Panc1 (cell line): ENCODE results near the gene MAP2K6. TPM values are rescaled to one million over a fixed set of nuclear protein-coding genes. Genes with fewer than 3 reads are reported as not detected.

Source experiments
- ATAC-seq: fragments of 200-7000 bp; cut with Tn5 transposase; 2 replicates; pipeline ENCODE4 v1.9.1; 2020; ENCODE audit warnings: mild to moderate bottlenecking, moderate library complexity
- BruUV-seq: library from RNA; stranded (reverse); fragments of 400-500 nt; replicated peaks from 2 replicates; lab custom pipeline; 2021; lab: Mats Ljungman, UMichigan
- CTCF ChIA-PET: fragments of 300-600 bp; sonication (Branson Sonifier 250); formaldehyde crosslinking; loops from one replicate; lab custom pipeline; 2022; ENCODE audit warnings: antibody characterized with exemption; lab: Charles Lee
- POLR2A ChIA-PET: fragments of 300-600 bp; sonication (Branson Sonifier 250); formaldehyde crosslinking; loops from one replicate; lab custom pipeline; 2022; ENCODE audit warnings: antibody characterized with exemption; lab: Charles Lee
- DNase-seq: peaks from one replicate; pipeline ENCODE4 v3.0.0-alpha.2; 2010; ENCODE audit warnings: low read depth, low spot score
- H3K27ac ChIP-seq: 2 replicates; pipeline ENCODE4 v1.5.1; 2011; ENCODE audit warnings: mild to moderate bottlenecking, low read length, inconsistent platforms
- H3K27me3 ChIP-seq: fragments of 200-500 bp; sonication (Bioruptor generic); 2 replicates; pipeline ENCODE4 v1.6.0; 2014; ENCODE audit warnings: low read length, inconsistent platforms; ENCODE audit not compliant: control insufficient read depth, insufficient read depth
- H3K36me3 ChIP-seq: fragments of 200-500 bp; sonication (Bioruptor generic); 2 replicates; pipeline ENCODE4 v1.5.1; 2014; ENCODE audit warnings: inconsistent platforms, mild to moderate bottlenecking, low read length, moderate library complexity; ENCODE audit not compliant: control insufficient read depth, insufficient read depth
- H3K4me1 ChIP-seq: 2 replicates; pipeline ENCODE4 v1.5.1; 2011; ENCODE audit warnings: inconsistent platforms, mild to moderate bottlenecking, low read length, moderate library complexity; ENCODE audit not compliant: control insufficient read depth, insufficient read depth
- H3K4me3 ChIP-seq, 2 experiments: 2 replicates each; pipeline ENCODE4 v1.5.1; 2011 to 2012; ENCODE audit warnings: low read depth in 2 of 2, low read length in 2 of 2, mild to moderate bottlenecking in 2 of 2, inconsistent platforms in 1 of 2, moderate library complexity in 1 of 2
- H3K9me3 ChIP-seq: fragments of 200-500 bp; sonication (Bioruptor generic); 2 replicates; pipeline ENCODE4 v1.5.1; 2014; ENCODE audit warnings: low read depth, mild to moderate bottlenecking, inconsistent platforms, low read length, moderate library complexity; ENCODE audit not compliant: control insufficient read depth, insufficient read depth
- CTCF ChIP-seq: fragments of 450-650 bp; IDR thresholded peaks from 2 replicates; pipeline ENCODE4 v1.5.1; 2017; ENCODE audit warnings: mild to moderate bottlenecking
- POLR2AphosphoS5 ChIP-seq: IDR thresholded peaks from 2 replicates; pipeline ENCODE4 v1.6.1; 2012; ENCODE audit warnings: mild to moderate bottlenecking, low read depth, low read length, moderate library complexity
- REST ChIP-seq, 2 experiments: IDR thresholded peaks; 2 replicates each; pipeline ENCODE4 v1.6.1; 2011 to 2012; ENCODE audit warnings: low read depth in 2 of 2, control low read depth in 1 of 2, low read length in 1 of 2, mild to moderate bottlenecking in 1 of 2, moderate library complexity in 1 of 2; ENCODE audit not compliant: insufficient read depth in 1 of 2
- SIN3A ChIP-seq: IDR thresholded peaks from 2 replicates; pipeline ENCODE4 v1.6.1; 2012; ENCODE audit warnings: low read depth, mild to moderate bottlenecking, low read length, moderate library complexity, borderline replicate concordance; ENCODE audit not compliant: insufficient read depth
- TCF7L2 ChIP-seq: IDR thresholded peaks from 2 replicates; pipeline ENCODE4 v1.6.1; 2011; ENCODE audit warnings: mild to moderate bottlenecking, low read depth, low read length, inconsistent platforms
- in situ Hi-C: cut with HindIII; loops from 2 replicates; pipeline ENCODE4 v1.10.0; 2016; ENCODE audit warnings: low sequenced_read_pairs, low pct_unique_long_range_greater_than_20kb
- intact Hi-C: fragments of 100-400 bp; cut with micrococcal nuclease; formaldehyde crosslinking; loops from one replicate; pipeline ENCODE4 v1.10.0; 2022; ENCODE audit not compliant: unreplicated experiment
- total RNA-seq: library from RNA; stranded (reverse); gene quantifications from one replicate; pipeline ENCODE4 v1.2.1, GENCODE V29; 2021; ENCODE audit not compliant: unreplicated experiment

The MAP2K6 gene
- total RNA-seq, 1 experiment from 2014 or later, result 11.8 TPM

- Histone ChIP-seq H3K4me1 (no peaks in the 10 kb centered on the region), H3K27me3 (no peaks in the 10 kb centered on the region), H3K4me3 (no peak overlapping the region), H3K9me3 (no peaks in the 10 kb centered on the region), H3K27ac (no peak overlapping the region), H3K36me3 (no peaks in the 10 kb centered on the region)
- DNase-seq (no peak), ATAC-seq (no peak)
- in situ Hi-C loops (no loop called here), intact Hi-C loops (loop anchor here (10.0 kb wide), 1 partner anchor 1063 kb away; no protein-coding TSS in a partner anchor)
- ChIA-PET POLR2A (no interaction called here), CTCF (no interaction called here)
- TF ChIP-seq REST (IDR thresholded peaks at IDR 0.05; ENCODE audit: insufficient read depth in 1 of 2, low read depth in 2 of 2, low read length in 1 of 2), result no peak
- TF ChIP-seq POLR2AphosphoS5, result no peak
- no peak for TF ChIP-seq CTCF
- no peak for TF ChIP-seq TCF7L2
- TF ChIP-seq SIN3A, result no peak
- BruUV-seq, result no TSS peak
These were observed 147.0 kb downstream of the MAP2K6 start for GRCh38 chr17:69561462-69561861.

- no peak for ATAC-seq
- H3K36me3 ChIP-seq, result no peaks in the 10 kb centered on the region
- no peaks in the 10 kb centered on the region for H3K9me3 ChIP-seq
- ChIA-PET CTCF (no interaction called here), POLR2A (interaction anchor here (0.7 kb wide), 1 partner anchor 962 kb away, joined by 5 read pairs; no protein-coding TSS in a partner anchor)
- DNase-seq, result no peak
- TF ChIP-seq SIN3A, result no peak
- TF ChIP-seq REST (IDR thresholded peaks at IDR 0.05; ENCODE audit: insufficient read depth in 1 of 2, low read depth in 2 of 2, low read length in 1 of 2), result no peak
- no peak for TF ChIP-seq TCF7L2
- TF ChIP-seq POLR2AphosphoS5, result no peak
- TF ChIP-seq CTCF, result no peak
- intact Hi-C loops, result loop anchor here (10.0 kb wide), 1 partner anchor 1059 kb away; no protein-coding TSS in a partner anchor
- no peak overlapping the region for H3K27ac ChIP-seq
- no TSS peak for BruUV-seq
- no peak overlapping the region for H3K4me3 ChIP-seq
- no peaks in the 10 kb centered on the region; the same call in 1 of the 2 replicates for H3K4me1 ChIP-seq
- H3K27me3 ChIP-seq, result no peaks in the 10 kb centered on the region
- in situ Hi-C loops, result no loop called here
These were observed 150.9 kb downstream of the MAP2K6 start for GRCh38 chr17:69565447-69565846.
